ENCODE results near the gene APP.

APP gene

DNA sequence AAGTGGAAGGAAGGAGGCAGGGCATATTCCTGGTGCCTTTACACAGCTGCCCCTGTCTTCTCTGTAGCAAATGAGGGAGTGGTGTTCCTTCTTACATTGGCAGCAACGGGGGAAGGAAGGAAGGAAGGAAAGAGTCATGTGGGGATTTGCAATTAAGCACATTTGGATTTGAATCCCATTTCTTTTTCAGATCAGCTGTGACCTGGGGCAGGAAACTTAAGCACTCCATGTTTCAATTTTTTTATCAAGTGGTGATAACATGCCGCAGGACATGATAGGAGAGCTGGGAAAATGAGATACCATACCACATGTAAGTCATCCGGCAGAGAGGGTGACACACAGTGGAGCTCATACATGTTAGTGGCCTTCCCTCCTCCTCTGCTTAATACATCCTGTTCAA lies 186.8 kb downstream of the APP start:
- H3K27me3 Mint-ChIP-seq = no peaks in the 10 kb centered on the region
- no peak overlapping the region for H3K4me3 Mint-ChIP-seq
- no peaks in the 10 kb centered on the region for H3K9me3 Mint-ChIP-seq
- DNase-seq = no peak
- H3K4me1 Mint-ChIP-seq = no peaks in the 10 kb centered on the region
- CTCF ChIA-PET = interaction anchor here (0.9 kb wide), 1 partner anchor 14 kb away, joined by 3 read pairs; no protein-coding TSS in a partner anchor
- no peak overlapping the region for H3K27ac Mint-ChIP-seq
- H3K36me3 Mint-ChIP-seq = peaks cover 3% of the 10 kb centered on the region

DNA sequence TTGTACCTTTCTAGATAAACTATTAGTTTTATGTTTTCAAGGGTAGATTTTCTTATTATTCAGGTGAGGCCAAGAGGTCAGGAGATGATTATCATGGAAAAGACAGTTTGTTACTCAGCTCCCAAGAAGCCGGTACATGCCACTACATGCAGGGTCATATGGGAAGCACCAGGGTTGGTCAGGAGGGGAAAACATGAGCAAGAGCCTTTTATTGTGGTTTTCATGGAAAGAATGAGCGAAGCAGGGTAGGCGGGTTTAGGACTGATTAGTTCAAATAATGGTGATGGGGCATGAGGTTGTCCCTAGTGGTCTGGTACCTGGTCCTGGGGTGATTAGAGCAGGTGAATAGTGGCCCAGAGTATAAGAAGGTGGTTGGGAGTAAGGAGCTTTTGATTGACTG lies 189.9 kb downstream of the APP start:
- Mint-ChIP-seq H3K27ac (no peak overlapping the region), H3K27me3 (no peaks in the 10 kb centered on the region), H3K9me3 (no peaks in the 10 kb centered on the region), H3K4me1 (peaks cover 6% of the 10 kb centered on the region), H3K36me3 (peaks cover 3% of the 10 kb centered on the region), H3K4me3 (no peak overlapping the region)
- DNase-seq = no peak
- CTCF ChIA-PET = no interaction called here

DNA sequence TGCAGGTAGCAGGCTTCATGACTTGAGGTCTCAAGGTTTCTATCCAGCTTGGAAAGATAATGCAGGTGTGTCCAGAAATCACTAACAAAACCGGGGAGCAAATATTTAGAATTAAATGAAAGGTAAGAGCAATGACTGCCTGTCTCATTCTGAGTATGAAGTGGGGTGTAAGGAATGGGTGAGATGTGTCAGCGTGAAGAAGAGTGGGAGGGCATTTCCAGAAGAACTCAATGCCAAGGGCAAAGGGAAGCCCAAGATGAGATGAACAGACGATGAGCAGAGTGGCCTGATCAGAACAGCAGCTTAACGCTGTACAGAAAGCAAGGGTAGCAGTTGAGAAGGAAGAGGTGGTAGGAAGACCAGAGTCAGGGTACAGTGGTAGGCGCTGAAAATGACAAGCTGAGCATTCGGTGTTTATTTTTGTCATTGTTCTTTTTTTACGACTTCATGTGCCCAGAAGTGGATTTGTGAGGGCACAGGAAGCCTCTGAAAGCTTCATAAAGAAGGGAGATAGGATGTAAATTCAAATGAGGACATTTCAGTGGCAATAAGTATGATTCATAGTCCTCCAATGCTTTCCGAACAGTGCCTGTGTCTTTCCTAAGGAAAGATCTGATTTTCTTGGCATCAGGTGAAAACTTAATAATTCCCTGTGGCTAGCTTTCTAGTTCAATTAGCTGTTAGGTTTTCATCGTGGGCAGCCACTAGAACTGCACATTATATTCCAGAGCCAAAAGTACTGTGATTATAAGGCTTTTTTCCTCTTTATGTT lies 190.5 kb downstream of the APP start:
- no peak overlapping the region for H3K27ac Mint-ChIP-seq
- CTCF ChIA-PET = no interaction called here
- no peaks in the 10 kb centered on the region for H3K27me3 Mint-ChIP-seq

DNA sequence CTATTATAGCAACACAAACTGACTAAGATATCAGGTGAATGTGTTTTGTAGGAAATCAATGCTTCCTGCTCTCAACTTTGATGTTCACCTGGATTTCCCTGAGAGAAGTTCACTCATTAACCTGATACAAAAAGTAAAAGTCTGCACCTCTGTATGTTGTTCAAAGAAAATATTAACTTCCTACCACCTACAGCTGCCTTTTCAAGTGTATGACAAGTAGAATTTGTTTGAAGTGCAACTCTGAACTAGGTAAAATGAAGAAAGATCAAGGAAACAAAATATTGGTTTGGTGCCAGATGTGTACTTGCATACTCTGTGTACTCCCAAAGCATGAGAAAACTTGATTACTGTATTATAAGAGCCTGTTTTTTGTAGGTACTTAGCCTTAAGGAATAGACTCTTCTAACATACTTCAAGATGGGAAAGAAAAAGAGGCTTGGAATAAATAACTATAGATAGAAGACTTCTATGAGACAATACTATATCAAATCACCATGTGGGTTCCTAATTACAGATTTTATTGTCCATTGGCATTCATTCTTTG lies 193.4 kb downstream of the APP start:
- H3K4me1 Mint-ChIP-seq = peaks cover 6% of the 10 kb centered on the region
- peak overlapping the region; percentile 12 for H3K27ac Mint-ChIP-seq
- no peaks in the 10 kb centered on the region for H3K9me3 Mint-ChIP-seq
- no peaks in the 10 kb centered on the region for H3K27me3 Mint-ChIP-seq
- no peak overlapping the region for H3K4me3 Mint-ChIP-seq
- peaks cover 11% of the 10 kb centered on the region for H3K36me3 Mint-ChIP-seq
- DNase-seq = no peak
- CTCF ChIA-PET = no interaction called here

More for the DNA sequence above, 190.5 kb downstream of the APP start:
- Mint-ChIP-seq H3K4me3 (no peak overlapping the region), H3K36me3 (peaks cover 3% of the 10 kb centered on the region), H3K9me3 (no peaks in the 10 kb centered on the region), H3K4me1 (peaks cover 6% of the 10 kb centered on the region)
- DNase-seq = no peak

DNA sequence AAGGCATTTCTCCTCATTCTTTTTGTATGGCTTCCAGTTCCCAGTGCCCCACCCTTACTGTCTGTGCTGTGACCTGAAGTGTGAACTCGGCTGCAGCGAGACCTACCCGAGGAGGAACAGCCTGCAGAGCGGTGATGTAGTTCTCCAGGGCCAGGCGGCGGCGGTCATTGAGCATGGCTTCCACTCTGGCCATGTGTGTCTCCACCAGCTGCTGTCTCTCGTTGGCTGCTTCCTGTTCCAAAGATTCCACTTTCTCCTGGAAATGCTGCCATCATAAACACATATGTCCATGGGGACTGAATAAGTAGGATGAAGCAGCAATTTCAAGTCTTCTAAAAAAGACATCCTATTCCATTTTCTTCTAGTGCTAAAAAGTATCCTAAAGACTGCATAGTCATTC lies 195.6 kb downstream of the APP start:
- peaks cover 6% of the 10 kb centered on the region for H3K4me1 Mint-ChIP-seq
- H3K9me3 Mint-ChIP-seq = no peaks in the 10 kb centered on the region
- DNase-seq = no peak
- peaks cover 16% of the 10 kb centered on the region for H3K36me3 Mint-ChIP-seq
- no peak overlapping the region for H3K4me3 Mint-ChIP-seq
- H3K27me3 Mint-ChIP-seq = no peaks in the 10 kb centered on the region
- CTCF ChIA-PET = no interaction called here
- no peak overlapping the region for H3K27ac Mint-ChIP-seq

DNA sequence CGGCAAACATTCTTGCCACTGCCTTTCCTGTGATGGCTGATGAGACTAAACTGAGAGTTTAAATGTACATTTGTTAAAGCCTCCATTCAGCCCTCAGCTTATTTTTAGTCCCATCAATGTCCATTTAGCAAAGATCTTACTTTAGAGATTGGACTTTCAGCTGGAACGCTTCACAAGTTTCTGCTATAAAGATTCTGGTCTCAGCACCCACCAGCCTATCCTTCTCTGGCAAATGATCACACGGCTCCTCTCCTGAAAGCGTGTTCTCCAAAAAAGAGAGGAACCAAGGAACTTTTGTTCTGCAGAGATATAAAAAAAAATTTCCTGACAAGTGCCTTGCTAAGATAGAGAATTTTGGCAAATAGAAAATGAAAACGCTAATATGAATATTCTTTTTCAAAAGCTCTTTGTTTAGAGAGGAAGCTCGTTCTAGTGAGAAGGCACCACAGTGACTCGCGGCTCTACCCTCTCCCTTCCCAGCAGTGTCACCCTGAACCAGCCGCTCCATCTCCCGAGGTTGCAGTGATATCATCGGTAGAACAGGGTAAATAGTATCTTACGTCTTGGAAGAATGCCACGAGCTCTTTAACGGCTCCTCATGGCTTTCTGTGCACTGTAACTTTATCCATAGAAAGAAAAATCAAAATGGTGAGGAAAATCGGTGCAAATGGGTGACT lies 200.2 kb downstream of the APP start:
- Mint-ChIP-seq H3K36me3 (peaks cover 19% of the 10 kb centered on the region), H3K4me3 (no peak overlapping the region), H3K27ac (no peak overlapping the region), H3K27me3 (no peaks in the 10 kb centered on the region), H3K9me3 (no peaks in the 10 kb centered on the region), H3K4me1 (peaks cover 8% of the 10 kb centered on the region)
- CTCF ChIA-PET = interaction anchor here (0.7 kb wide), 1 partner anchor 112 kb away, joined by 4 read pairs; no protein-coding TSS in a partner anchor
- no peak for DNase-seq

DNA sequence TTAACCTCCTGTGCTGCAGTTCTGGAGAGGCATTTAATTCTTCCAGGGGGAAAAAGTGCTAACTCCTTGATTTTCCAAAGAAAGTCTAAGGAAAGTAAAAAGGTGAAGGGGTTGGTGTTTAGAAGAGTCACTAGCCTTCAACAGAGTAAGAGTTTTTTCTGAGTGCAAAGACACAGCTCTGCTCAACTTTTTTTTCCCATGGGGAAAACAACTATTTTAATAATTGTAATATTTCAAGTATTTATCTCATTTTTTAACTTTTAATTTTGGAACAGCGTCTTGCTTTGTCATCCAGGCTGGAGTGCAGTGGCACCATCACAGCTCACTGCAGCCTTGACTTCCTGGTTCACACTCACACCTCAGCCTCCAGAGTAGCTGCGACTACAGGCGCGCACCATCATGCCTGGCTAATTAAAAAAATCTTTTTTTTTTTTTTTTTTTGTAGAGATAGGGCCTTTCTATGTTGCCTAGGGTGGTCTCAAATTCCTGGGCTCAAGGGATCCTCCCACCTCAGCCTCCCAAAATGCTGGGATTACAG lies 202.6 kb downstream of the APP start:
- Mint-ChIP-seq H3K36me3 (peaks cover 11% of the 10 kb centered on the region), H3K4me1 (peaks cover 8% of the 10 kb centered on the region), H3K27me3 (no peaks in the 10 kb centered on the region), H3K27ac (peak overlapping the region; percentile 72), H3K9me3 (no peaks in the 10 kb centered on the region), H3K4me3 (no peak overlapping the region)
- DNase-seq = no peak
- CTCF ChIA-PET = interaction anchor here (1.5 kb wide), 1 partner anchor 33 kb away, joined by 3 read pairs; no protein-coding TSS in a partner anchor

DNA sequence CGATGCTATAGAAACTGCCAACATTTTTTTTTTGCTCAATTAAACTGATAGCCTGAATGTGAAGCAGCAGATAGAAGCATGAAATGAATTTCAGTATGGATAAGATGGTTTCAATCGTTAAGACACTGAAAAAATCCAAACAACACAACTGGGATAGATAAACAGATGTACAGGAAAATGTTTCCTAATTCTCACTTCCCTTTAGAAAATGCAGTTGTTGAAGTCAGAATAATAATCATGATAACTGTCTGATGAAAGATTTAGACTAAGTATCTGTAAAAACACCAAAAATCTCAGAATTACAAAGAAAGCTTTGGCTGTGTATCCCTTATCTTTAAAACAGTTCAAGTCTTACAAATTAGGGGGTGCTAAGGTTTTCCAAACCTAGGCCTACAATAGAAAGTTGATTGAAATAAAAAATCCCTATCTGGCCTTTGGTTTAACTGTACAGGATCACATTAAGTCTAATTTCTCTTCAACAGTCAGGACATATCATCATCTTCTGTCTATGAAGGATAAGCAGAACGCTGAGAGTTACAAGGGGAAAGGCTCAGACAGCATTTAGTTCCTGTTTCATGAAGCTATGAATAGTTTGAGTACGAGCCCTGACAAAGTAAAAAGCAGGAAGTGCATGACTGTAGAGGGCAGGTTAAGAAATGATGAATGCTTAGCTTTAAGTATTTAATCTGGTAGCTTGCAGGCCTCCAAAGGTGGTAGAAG lies 203.2 kb downstream of the APP start:
- peaks cover 8% of the 10 kb centered on the region for H3K4me1 Mint-ChIP-seq
- H3K4me3 Mint-ChIP-seq = no peak overlapping the region
- H3K27ac Mint-ChIP-seq = peak overlapping the region; percentile 72
- no peaks in the 10 kb centered on the region for H3K27me3 Mint-ChIP-seq
- H3K9me3 Mint-ChIP-seq = no peaks in the 10 kb centered on the region
- DNase-seq = no peak
- peaks cover 11% of the 10 kb centered on the region for H3K36me3 Mint-ChIP-seq
- CTCF ChIA-PET = interaction anchor here (1.5 kb wide), 1 partner anchor 32 kb away, joined by 3 read pairs; no protein-coding TSS in a partner anchor

DNA sequence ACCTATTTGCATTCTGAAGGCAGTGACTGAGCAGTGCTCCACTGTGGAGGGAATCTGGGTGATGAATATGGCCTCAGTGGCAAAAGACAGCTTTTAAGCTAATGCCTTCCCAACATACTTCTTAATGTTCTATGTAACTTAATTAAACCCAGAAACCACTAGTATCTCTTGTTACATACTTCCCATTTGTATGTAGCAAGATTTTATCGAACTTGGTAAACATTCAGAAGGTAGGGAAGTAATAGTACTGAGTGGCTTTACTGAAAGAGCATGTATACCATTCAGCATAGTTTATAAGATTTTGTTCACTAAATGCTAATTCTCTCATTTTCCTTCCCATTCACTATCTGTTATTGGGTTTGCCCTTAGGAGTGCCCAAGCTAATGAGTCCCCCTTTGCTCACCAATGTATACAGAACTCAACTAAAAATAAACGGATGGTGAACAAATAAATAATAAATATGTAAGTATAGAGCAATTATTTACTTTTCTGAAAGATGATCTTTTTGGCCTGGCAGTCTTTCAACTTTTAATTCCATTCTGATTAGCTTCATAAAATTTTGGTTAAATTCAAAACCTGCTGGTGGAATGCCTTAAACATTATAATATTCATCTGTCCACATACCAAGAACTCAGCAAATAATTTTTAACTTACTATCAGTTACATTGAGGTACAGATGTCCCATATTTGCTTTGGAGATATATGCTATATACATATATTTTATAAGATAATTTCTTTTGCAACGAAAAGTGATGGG lies 204.4 kb downstream of the APP start:
- DNase-seq = no peak
- H3K4me3 Mint-ChIP-seq = no peak overlapping the region
- H3K9me3 Mint-ChIP-seq = no peaks in the 10 kb centered on the region
- CTCF ChIA-PET = no interaction called here
- H3K27me3 Mint-ChIP-seq = no peaks in the 10 kb centered on the region
- peaks cover 3% of the 10 kb centered on the region for H3K36me3 Mint-ChIP-seq
- no peak overlapping the region for H3K27ac Mint-ChIP-seq
- H3K4me1 Mint-ChIP-seq = peaks cover 8% of the 10 kb centered on the region

DNA sequence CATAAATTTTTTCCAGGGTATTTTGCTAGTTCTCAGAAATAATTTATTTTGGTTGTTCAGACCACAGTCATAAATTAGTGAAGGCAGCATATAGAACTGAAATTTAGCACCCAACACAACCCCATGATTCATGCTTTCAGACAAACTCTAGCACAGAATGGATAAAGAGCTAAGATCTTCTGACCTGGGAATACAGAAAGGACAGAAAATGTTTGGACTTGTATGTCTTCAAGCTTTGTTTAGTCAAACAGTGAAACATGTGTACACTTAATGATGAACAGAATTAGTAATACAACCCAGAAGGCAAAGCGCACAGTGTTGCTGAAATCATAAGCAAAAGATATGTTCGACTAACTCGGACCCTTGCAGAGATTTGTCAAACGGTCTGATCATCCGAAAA lies 205.6 kb downstream of the APP start:
- peaks cover 3% of the 10 kb centered on the region for H3K36me3 Mint-ChIP-seq
- peaks cover 11% of the 10 kb centered on the region for H3K4me1 Mint-ChIP-seq
- CTCF ChIA-PET = no interaction called here
- no peak overlapping the region for H3K27ac Mint-ChIP-seq
- no peak for DNase-seq
- H3K9me3 Mint-ChIP-seq = no peaks in the 10 kb centered on the region
- no peak overlapping the region for H3K4me3 Mint-ChIP-seq
- H3K27me3 Mint-ChIP-seq = no peaks in the 10 kb centered on the region

DNA sequence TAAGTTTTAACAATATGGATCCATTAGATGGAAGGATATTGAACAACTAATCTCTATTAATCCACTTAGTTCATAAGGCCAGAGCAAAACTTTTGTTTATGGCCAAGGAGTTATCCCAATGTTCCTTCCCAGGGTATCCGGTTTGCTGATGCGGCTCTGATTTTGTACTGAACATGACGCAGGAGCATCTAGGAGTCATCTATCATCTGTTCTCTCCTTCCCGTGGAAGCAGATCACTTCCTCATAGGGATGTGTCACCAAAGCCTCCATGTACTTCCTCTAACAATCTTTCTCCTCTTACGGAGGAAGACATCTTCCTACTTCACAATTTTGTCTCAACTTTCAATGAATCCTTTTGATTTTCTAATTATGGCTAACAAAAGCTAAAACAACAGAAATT lies 206.6 kb downstream of the APP start:
- CTCF ChIA-PET = no interaction called here
- Mint-ChIP-seq H3K27ac (no peak overlapping the region), H3K36me3 (peaks cover 3% of the 10 kb centered on the region), H3K4me3 (no peak overlapping the region), H3K4me1 (peaks cover 11% of the 10 kb centered on the region), H3K9me3 (no peaks in the 10 kb centered on the region), H3K27me3 (no peaks in the 10 kb centered on the region)
- no peak for DNase-seq

DNA sequence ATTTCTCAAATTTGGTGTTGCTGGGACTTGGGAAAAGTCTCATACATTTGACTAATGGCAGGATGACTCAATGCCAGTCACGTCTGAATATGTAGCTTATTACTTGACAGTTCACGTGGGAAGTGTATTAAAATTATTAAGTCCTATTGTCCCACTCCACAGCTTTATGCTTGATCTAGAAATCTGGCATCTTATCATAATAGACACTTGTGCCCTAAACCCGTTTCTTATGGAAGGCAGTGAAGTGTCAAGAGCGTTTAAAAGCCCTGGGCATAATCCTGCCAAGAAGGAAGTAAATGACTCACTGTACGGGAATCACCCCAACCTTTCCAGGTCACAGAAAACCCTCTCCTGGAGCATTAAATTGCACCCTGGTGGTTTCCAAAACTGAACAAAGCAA lies 207.4 kb downstream of the APP start:
- no peak for DNase-seq
- Mint-ChIP-seq H3K36me3 (no peaks in the 10 kb centered on the region), H3K4me1 (peaks cover 11% of the 10 kb centered on the region), H3K27ac (no peak overlapping the region), H3K27me3 (no peaks in the 10 kb centered on the region), H3K4me3 (no peak overlapping the region), H3K9me3 (no peaks in the 10 kb centered on the region)
- CTCF ChIA-PET = interaction anchor here (1.0 kb wide), 1 partner anchor 67 kb away, joined by 3 read pairs; no protein-coding TSS in a partner anchor

DNA sequence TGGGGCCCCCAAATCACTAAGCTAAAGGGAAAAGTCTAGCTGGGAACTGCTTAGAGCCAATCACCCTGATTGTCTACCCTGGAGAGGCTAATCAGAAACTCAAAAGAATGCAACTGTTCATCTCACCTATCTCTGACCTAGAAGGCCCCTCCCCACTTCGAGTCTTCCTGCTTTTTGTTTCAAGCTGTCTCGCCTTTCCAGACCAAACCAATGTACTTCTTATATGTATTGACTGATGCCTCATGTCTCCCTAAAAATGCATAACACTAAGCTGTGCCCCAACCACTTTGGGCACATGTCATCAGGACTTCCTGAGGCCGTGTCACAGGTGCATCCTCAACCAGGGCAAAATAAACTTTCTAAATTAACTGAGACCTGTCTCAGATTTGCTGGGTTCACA lies 209.5 kb downstream of the APP start:
- peaks cover 3% of the 10 kb centered on the region for H3K4me1 Mint-ChIP-seq
- H3K4me3 Mint-ChIP-seq = no peak overlapping the region
- H3K27me3 Mint-ChIP-seq = no peaks in the 10 kb centered on the region
- no peak for DNase-seq
- no peaks in the 10 kb centered on the region for H3K36me3 Mint-ChIP-seq
- CTCF ChIA-PET = no interaction called here
- H3K27ac Mint-ChIP-seq = no peak overlapping the region
- H3K9me3 Mint-ChIP-seq = no peaks in the 10 kb centered on the region

Data from activated naive CD4-positive, alpha-beta T cell treated with anti-CD3 and anti-CD28 coated beads, Interleukin-2, amount 10 ng/mL, durations not matched to agents 7 days and 5 days (primary cell).